Lung (tissue), 12 donors: ENCODE data around the gene EMC1. TPM values are rescaled to one million over a fixed set of nuclear protein-coding genes. Genes with fewer than 3 reads are reported as not detected.
"Not testable (repeated sequence)": the region's sequence is repeated elsewhere in the genome, so short reads cannot be mapped to it uniquely, and the experiment has no call there.

Experiments used
- ATAC-seq: fragments of 200-7000 bp; cut with Tn5 transposase; one replicate; pipeline ENCODE4 v1.9.1; 2020; ENCODE audit warnings: moderate number of reproducible peaks; ENCODE audit not compliant: insufficient read depth, low FRiP score
- DNase-seq, 3 donors: peaks; one replicate each; pipeline ENCODE4 v3.0.0-alpha.2; 2013 to 2017
- H3K27ac ChIP-seq, 2 donors: one replicate each; pipeline ENCODE4 v1.5.1; 2013; ENCODE audit warnings: mild to moderate bottlenecking in 2 of 2, moderate library complexity in 2 of 2, control low read depth in 1 of 2, inconsistent platforms in 1 of 2, low read depth in 1 of 2, low read length in 1 of 2
- H3K27me3 ChIP-seq, 3 donors: one replicate each; pipeline ENCODE4 v1.5.1; 2013; ENCODE audit warnings: low read length in 2 of 3; ENCODE audit not compliant: control insufficient read depth in 3 of 3, insufficient read depth in 3 of 3
- H3K36me3 ChIP-seq, 4 donors: one replicate each; pipeline ENCODE4 v1.5.1; 2013; ENCODE audit warnings: low read length in 4 of 4, mild to moderate bottlenecking in 1 of 4, moderate library complexity in 1 of 4; ENCODE audit not compliant: control insufficient read depth in 4 of 4, insufficient read depth in 4 of 4
- H3K4me1 ChIP-seq, 5 donors: one replicate each; pipeline ENCODE4 v1.5.1; 2013; ENCODE audit warnings: low read length in 5 of 5, mild to moderate bottlenecking in 2 of 5, moderate library complexity in 1 of 5; ENCODE audit not compliant: control insufficient read depth in 5 of 5, insufficient read depth in 5 of 5
- H3K4me3 ChIP-seq: one replicate; pipeline ENCODE4 v1.5.1; 2013; ENCODE audit warnings: mild to moderate bottlenecking, control low read depth, moderate library complexity
- H3K9ac ChIP-seq, 2 donors: one replicate each; pipeline ENCODE4 v1.5.1; 2013; ENCODE audit warnings: low read length in 2 of 2, control low read depth in 1 of 2; ENCODE audit not compliant: insufficient read depth in 1 of 2
- H3K9me3 ChIP-seq, 4 donors: one replicate each; pipeline ENCODE4 v1.5.1; 2013; ENCODE audit warnings: low read length in 3 of 4, mild to moderate bottlenecking in 1 of 4, moderate library complexity in 1 of 4; ENCODE audit not compliant: control insufficient read depth in 4 of 4, insufficient read depth in 3 of 4
- CTCF ChIP-seq: IDR thresholded peaks from 2 replicates; pipeline ENCODE4 v1.5.1; 2012; ENCODE audit warnings: mild to moderate bottlenecking; ENCODE audit errors: control extremely low read depth, extremely low read depth
- WGBS, 2 donors: extraction: QIAGEN DNeasy Blood & Tissue Kit; methylation state at CpG; one replicate each; pipeline ENCODE4 v1.1.7; 2013; 5-methylcytosine and 5-hydroxymethylcytosine counted together
- polyA plus RNA-seq, 2 donors: library from polyadenylated mRNA; stranded (reverse); fragments of 200-250 nt; gene quantifications; one replicate each; pipeline ENCODE4 v1.2.1, GENCODE V29; 2013
- total RNA-seq, 2 donors: library from RNA; depleted of rRNA in 1 of 2; stranded (reverse); fragments of >200 nt in 1 of 2; gene quantifications; one replicate each; pipeline ENCODE4 v1.2.1, GENCODE V29; 2014 to 2021
- donor health status: control.
- donor health status: control.
- donor health status: Bipolar disorder and iron deficiency.
- donor health status: healthy.
- donor health status: DM: yes; HTN: yes; CAD: no.

Gene EMC1
- total and polyA plus RNA-seq, 4 donors = 12.1 to 52.7 (median 36.5) TPM

- peaks cover 0 to 6% (median 4%) of the 10 kb centered on the region in 5 donors for H3K4me1 ChIP-seq
- no peak overlapping the region for H3K9ac ChIP-seq
- H3K4me3 ChIP-seq = no peak overlapping the region
- DNase-seq = no peak
- no peak for ATAC-seq
- no peak overlapping the region for H3K27ac ChIP-seq
- H3K9me3 ChIP-seq = peaks cover 0 to 2% (median 0%) of the 10 kb centered on the region in 4 donors
- peaks cover 0 to 4% (median 0%) of the 10 kb centered on the region in 3 donors for H3K27me3 ChIP-seq
- peaks cover 0 to 2% (median 0%) of the 10 kb centered on the region in 4 donors for H3K36me3 ChIP-seq
- TF ChIP-seq CTCF = no peak
- 89 to 90% methylated on average over 8 of the region's 8 CpGs for WGBS, 2 donors
Measured at GRCh38 chr1:19284881-19285280, 33.6 kb upstream of the EMC1 start.

GRCh38 chr1:19283891-19284290 is 32.6 kb upstream of the EMC1 start:
- no peaks in the 10 kb centered on the region for H3K9me3 ChIP-seq
- 97 to 98% methylated on average over 9 of the region's 9 CpGs for WGBS, 2 donors
- no peak overlapping the region for H3K9ac ChIP-seq
- peaks cover 0 to 2% (median 0%) of the 10 kb centered on the region in 4 donors for H3K36me3 ChIP-seq
- H3K27ac ChIP-seq = no peak overlapping the region
- no peak for TF ChIP-seq CTCF
- H3K27me3 ChIP-seq = no peaks in the 10 kb centered on the region
- ATAC-seq (no peak), DNase-seq (no peak)
- peaks cover 0 to 3% (median 2%) of the 10 kb centered on the region in 5 donors for H3K4me1 ChIP-seq
- H3K4me3 ChIP-seq = no peak overlapping the region

GRCh38 chr1:19274636-19275035 is 23.3 kb upstream of the EMC1 start:
- WGBS, 2 donors = 93 to 96% methylated on average over 5 of the region's 5 CpGs

GRCh38 chr1:19273844-19274531 is 22.7 kb upstream of the EMC1 start:
- Histone ChIP-seq H3K27me3 (peaks cover 0 to 12% (median 4%) of the 10 kb centered on the region in 3 donors), H3K9me3 (peaks cover 0 to 14% (median 0%) of the 10 kb centered on the region in 4 donors)
- 11 to 20% methylated on average over 47 to 58 of the region's 66 CpGs for WGBS, 2 donors
- not testable (repeated sequence) for H3K36me3 ChIP-seq, H3K9ac ChIP-seq, H3K4me3 ChIP-seq, H3K27ac ChIP-seq, DNase-seq, H3K4me1 ChIP-seq
- peak; percentile 41 for ATAC-seq

More at GRCh38 chr1:19274636-19275035, 23.3 kb upstream of the EMC1 start:
- Histone ChIP-seq H3K9ac (no peak overlapping the region), H3K27ac (no peak overlapping the region), H3K9me3 (peaks cover 0 to 14% (median 0%) of the 10 kb centered on the region in 4 donors), H3K27me3 (peaks cover 0 to 12% (median 4%) of the 10 kb centered on the region in 3 donors), H3K36me3 (no peaks in the 10 kb centered on the region), H3K4me1 (peaks cover 0 to 4% (median 0%) of the 10 kb centered on the region in 5 donors), H3K4me3 (no peak overlapping the region)
- DNase-seq = no peak
- no peak for TF ChIP-seq CTCF
- no peak for ATAC-seq
